GM12892 (cell line): Measurements from ENCODE around the gene TBC1D5.

Experiments
- DNase-seq: peaks from one replicate; pipeline ENCODE4 v3.0.0; 2011; ENCODE audit not compliant: insufficient read length
- FAIRE-seq: peaks from 2 replicates; lab custom pipeline; 2011; peaks lifted over from hg19 to GRCh38; lab: Jason Lieb, UNC
- POLR2A ChIP-seq: IDR thresholded peaks from 2 replicates; pipeline ENCODE4 v1.6.1; 2011; ENCODE audit warnings: low read depth, low read length, control low read depth
- POLR2AphosphoS5 ChIP-seq: IDR thresholded peaks from 2 replicates; pipeline ENCODE4 v1.6.1; 2011; ENCODE audit warnings: low read depth, low read length, control low read depth
- TAF1 ChIP-seq: IDR thresholded peaks from 2 replicates; pipeline ENCODE4 v1.6.1; 2011; ENCODE audit warnings: low read depth, mild to moderate bottlenecking, control low read depth, low read length, borderline replicate concordance

The TBC1D5 gene

DNA sequence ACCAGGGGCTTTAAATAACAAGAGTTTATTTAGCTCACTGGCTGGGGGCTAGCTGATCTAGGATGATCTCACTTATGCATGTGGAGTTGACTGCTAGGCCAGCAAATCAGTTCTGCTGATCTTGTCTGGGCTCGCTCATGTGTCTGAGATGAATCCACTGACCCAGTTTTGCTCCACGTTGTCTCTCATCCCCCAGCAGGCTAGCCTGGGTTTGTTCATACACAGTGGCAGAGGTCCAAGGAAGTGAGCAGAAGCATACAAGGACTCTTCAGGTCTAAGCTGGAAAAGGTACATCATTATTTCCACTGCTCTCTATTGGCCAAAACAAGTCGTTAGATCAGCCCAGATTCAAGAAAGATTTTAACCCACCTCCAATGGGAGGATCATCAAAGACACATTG lies 619.7 kb downstream of the TBC1D5 start:
- DNase-seq = no peak
- FAIRE-seq = no peak
- no peak for TF ChIP-seq TAF1
- no peak for TF ChIP-seq POLR2A
- no peak for TF ChIP-seq POLR2AphosphoS5

DNA sequence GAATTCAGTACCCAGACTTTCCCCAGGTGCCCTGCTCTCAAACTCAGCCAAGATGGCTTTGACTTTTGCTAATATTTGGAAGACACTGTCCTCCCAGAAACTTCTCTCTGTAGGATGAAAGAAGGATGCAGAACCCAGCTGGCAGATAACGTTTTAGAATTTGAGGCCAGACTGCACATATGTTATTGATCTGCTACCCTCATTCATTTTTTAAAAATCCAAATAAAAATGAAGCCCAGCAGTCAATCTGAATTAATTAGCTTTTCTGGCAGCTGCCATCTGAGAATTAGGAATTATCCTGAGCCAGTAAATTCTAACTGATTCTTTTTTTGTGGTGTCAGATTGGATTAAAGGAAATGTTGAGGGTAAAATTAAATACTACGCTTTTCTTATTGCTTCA lies 621.1 kb downstream of the TBC1D5 start:
- no peak for DNase-seq
- FAIRE-seq = no peak
- no peak for TF ChIP-seq POLR2AphosphoS5
- TF ChIP-seq TAF1 = no peak
- no peak for TF ChIP-seq POLR2A

- DNase-seq (no peak), FAIRE-seq (no peak)
- TF ChIP-seq POLR2A = no peak
- no peak for TF ChIP-seq TAF1
- no peak for TF ChIP-seq POLR2AphosphoS5
Observed at GRCh38 chr3:17120115-17120514, 622.3 kb downstream of the TBC1D5 start.

DNA sequence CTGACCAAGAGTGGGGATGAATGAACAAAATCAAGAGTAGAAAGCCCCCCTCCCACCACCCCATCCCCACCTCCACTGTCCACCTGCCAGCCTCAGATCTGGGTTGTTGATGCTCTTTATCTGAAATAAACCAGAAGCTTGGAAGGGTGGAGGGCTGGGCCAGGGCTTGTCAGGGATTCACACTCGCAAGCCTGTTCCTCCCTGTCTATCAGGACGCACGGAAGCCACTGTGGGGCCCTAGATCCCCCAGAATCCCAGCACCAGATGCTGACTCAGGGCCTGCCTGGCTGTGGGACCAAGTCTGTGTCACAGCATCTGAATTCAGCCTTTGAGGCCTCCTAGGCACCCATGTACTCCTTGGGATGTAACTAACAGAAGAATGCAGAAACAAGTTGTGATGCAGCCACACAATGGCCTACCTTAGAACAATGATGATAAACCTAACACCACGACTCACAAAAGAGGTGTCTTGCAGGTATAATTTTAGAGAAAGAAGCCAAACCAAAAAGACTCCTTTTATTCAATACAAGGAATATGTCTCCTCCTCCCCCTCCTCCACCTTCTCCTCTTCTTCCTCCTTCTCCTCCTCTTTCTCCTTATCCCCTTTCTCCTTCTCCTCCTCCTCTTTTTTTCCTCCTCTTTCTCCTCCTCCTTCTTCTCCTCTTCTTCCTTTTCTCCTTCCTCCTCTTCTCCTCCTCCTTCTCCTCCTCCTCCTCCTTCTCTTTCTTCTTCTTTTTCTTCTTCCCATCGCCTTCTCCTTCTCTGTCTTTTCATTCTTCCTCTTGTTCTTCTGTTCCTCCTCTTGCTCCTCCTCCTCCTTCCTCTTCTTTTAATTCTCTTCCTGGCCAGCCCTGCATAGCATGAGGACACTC lies 623.0 kb downstream of the TBC1D5 start:
- FAIRE-seq (no peak), DNase-seq (no peak)
- TF ChIP-seq TAF1 = no peak
- TF ChIP-seq POLR2AphosphoS5 = no peak
- TF ChIP-seq POLR2A = no peak

- no peak for DNase-seq
- FAIRE-seq = no peak
- TF ChIP-seq TAF1 (no peak), POLR2AphosphoS5 (no peak), POLR2A (no peak)
Observed at GRCh38 chr3:17118771-17119170, 623.7 kb downstream of the TBC1D5 start.

DNA sequence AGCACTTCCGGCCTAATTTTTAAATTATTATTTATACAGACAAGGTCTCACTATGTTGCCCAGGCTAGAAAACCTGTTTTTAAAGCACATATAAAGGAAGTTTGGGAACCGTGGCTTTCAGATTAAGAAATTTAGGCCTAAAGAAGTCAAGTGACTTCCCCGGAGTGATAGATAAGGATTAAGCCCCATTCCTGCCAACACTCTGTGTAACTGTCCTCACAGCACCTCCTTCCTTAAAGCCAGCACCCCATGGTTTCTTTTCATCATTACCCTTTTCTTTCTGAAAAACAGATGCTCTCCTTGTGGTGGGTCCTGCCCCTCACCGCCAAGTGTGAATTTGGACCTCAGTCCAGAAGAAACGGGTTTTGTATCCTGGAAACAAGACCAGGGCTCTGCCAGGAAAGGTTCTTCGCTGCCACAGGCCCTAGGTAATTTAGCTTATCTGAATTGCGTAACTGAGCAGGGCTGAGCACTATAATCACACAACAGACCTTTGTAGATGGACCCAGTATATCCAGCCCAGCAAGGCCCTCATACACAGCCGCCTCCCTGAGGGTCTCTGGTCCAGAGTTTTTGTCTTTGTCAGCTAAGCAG lies 626.3 kb downstream of the TBC1D5 start:
- no peak for FAIRE-seq
- DNase-seq = no peak
- TF ChIP-seq POLR2A (no peak), POLR2AphosphoS5 (no peak), TAF1 (no peak)

GRCh38 chr3:17115186-17115585 lies 627.2 kb downstream of the TBC1D5 start:
- TF ChIP-seq POLR2A (no peak), TAF1 (no peak), POLR2AphosphoS5 (no peak)
- DNase-seq (no peak), FAIRE-seq (no peak)

- DNase-seq (no peak), FAIRE-seq (no peak)
- TF ChIP-seq POLR2AphosphoS5 (no peak), TAF1 (no peak), POLR2A (no peak)
Observed at GRCh38 chr3:17111586-17111985, 630.8 kb downstream of the TBC1D5 start.

DNA sequence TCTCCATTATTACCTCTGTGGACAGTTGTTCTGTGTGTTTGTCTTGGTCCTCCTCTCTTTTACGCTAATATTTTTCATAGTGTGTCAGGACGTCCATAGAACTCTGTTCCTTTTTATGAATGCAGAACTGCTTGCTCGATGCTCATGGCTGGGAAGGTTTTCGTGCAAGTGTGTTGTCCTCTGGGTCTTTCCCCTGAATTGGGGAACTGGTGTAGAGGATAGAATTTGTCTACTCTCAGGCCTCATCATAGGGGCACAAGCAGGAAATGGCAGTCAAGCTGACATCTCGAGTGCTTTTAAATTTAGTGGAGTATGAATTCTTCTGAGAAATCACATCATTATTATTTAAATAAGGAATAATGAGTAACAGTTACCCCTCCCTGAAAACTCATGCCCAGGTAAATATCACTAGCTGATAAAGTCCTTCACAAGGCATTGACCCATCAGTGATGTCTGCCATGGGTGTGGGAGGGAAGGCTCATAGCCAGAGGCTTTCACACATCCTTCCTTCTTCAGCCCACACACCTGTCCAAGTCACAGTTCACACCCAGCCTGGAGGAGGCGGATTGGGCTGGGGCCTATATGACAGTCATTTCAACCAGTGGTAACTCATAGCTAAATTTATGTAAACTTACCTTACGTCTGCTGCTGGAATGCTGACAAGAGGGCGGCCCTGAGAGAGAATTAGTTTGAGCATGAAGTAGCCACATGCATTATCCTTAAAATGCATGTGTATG lies 631.6 kb downstream of the TBC1D5 start:
- FAIRE-seq = peak; percentile 64

More for the DNA sequence above, 631.6 kb downstream of the TBC1D5 start:
- DNase-seq = no peak
- no peak for TF ChIP-seq POLR2A
- no peak for TF ChIP-seq POLR2AphosphoS5
- no peak for TF ChIP-seq TAF1
